ENCODE results near the gene SLX4. TPM values are rescaled to one million over a fixed set of nuclear protein-coding genes. Genes with fewer than 3 reads are reported as not detected.

Gene SLX4
- polyA plus RNA-seq, 1 of the 3 experiments (the other 2 are of a cell fraction) = 2.1 TPM

GRCh38 chr16:3570420-3571062 lies 40.9 kb downstream of the SLX4 start:
- H3K9ac ChIP-seq = no peak overlapping the region
- no peaks in the 10 kb centered on the region for H3K27me3 ChIP-seq (ENCODE audit: insufficient read depth)
- no peaks in the 10 kb centered on the region for H3K79me2 ChIP-seq (ENCODE audit: insufficient read depth)
- no peaks in the 10 kb centered on the region for H3K9me3 ChIP-seq
- CTCF ChIA-PET = interaction anchor here (0.7 kb wide), 1 partner anchor 20 kb away, joined by 3 read pairs; no protein-coding TSS in a partner anchor
- DNase-seq = no peak
- H3K4me1 ChIP-seq (ENCODE audit: control insufficient read depth in 1 of 2, insufficient read depth in 2 of 2, low read depth in 1 of 2, low read length in 1 of 2) = no peaks in the 10 kb centered on the region
- H4K20me1 ChIP-seq (ENCODE audit: insufficient read depth) = no peaks in the 10 kb centered on the region
- H3K27ac ChIP-seq (ENCODE audit: low read depth in 2 of 2, low read length in 1 of 2) = no peak overlapping the region
- no peaks in the 10 kb centered on the region for H3F3A ChIP-seq (replicated peaks; ENCODE audit: insufficient read depth)
- no peak overlapping the region for H3K4me3 ChIP-seq (ENCODE audit: low read depth in 2 of 2, low read length in 1 of 2)
- no peak overlapping the region for H3K4me2 ChIP-seq
- no peak overlapping the region for H2AFZ ChIP-seq (ENCODE audit: low read depth)
- WGBS (ENCODE audit: low lambda C conversion rate) = 65% methylated on average over 4 of the region's 4 CpGs
- H3K36me3 ChIP-seq (replicated peaks in 1 of 2; ENCODE audit: control insufficient read depth in 1 of 2, insufficient read depth in 2 of 2, low read length in 1 of 2) = no peaks in the 10 kb centered on the region
- H3K9me2 ChIP-seq = no peaks in the 10 kb centered on the region
- TF ChIP-seq SIN3A (IDR thresholded peaks at IDR 0.05; ENCODE audit: borderline replicate concordance, low read depth, low read length) = no peak
- no peak for TF ChIP-seq EZH2phosphoT487 (IDR thresholded peaks at IDR 0.05; ENCODE audit: borderline replicate concordance, low read depth)
- TF ChIP-seq GABPA (IDR thresholded peaks at IDR 0.05; ENCODE audit: low read depth) = no peak
- no peak for TF ChIP-seq MXI1 (IDR thresholded peaks at IDR 0.05; ENCODE audit: low read depth, low read length)
- TF ChIP-seq GATA2 (CRISPR knock-in tag; IDR thresholded peaks at IDR 0.05) = no peak
- TF ChIP-seq RAD21 (IDR thresholded peaks at IDR 0.05; ENCODE audit: low read length) = no peak
- no peak for TF ChIP-seq TCF12 (IDR thresholded peaks at IDR 0.05)
- POLR2A ChIA-PET = no interaction called here

DNA sequence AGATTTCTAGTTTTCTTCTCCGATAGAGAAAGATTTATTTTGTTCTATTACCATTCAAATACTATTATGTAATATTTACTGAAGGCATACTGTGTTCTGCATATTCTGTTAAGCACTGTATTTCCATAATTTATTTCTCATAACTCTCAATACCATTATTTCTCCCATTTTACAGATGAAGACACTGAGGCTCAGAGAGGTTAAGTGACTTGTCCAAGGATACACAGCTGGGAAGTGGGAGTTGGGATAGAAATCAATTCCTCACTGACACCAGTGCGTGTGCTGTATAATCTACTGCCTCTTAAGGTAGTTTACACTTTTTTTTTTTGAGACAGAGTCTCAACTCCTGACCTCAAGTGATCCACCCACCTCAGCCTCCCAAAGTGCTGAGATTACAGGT lies 41.6 kb downstream of the SLX4 start:
- WGBS (ENCODE audit: low lambda C conversion rate) = 78% methylated on average over 2 of the region's 2 CpGs
- TF ChIP-seq RAD21 (IDR thresholded peaks at IDR 0.05; ENCODE audit: low read length) = no peak
- no peak for TF ChIP-seq MAX (IDR thresholded peaks at IDR 0.05; ENCODE audit: low read depth)
- TF ChIP-seq RXRA (IDR thresholded peaks at IDR 0.05; ENCODE audit: borderline replicate concordance, low read depth) = no peak
- TF ChIP-seq MXI1 (IDR thresholded peaks at IDR 0.05; ENCODE audit: low read depth, low read length) = no peak
- no peak for TF ChIP-seq PBX3 (IDR thresholded peaks at IDR 0.05)
- no peak for TF ChIP-seq USF1 (IDR thresholded peaks at IDR 0.05; ENCODE audit: borderline replicate concordance, low read depth)
- TF ChIP-seq TAF1 (IDR thresholded peaks at IDR 0.05; ENCODE audit: borderline replicate concordance, low read depth, low read length) = no peak
- TF ChIP-seq GABPA (IDR thresholded peaks at IDR 0.05; ENCODE audit: low read depth) = no peak
- no peak for TF ChIP-seq TCF12 (IDR thresholded peaks at IDR 0.05)
- TF ChIP-seq RFX5 (IDR thresholded peaks at IDR 0.05; ENCODE audit: low read length) = no peak
- no peak for TF ChIP-seq FOXJ3 (CRISPR knock-in tag; IDR thresholded peaks at IDR 0.05)
- TF ChIP-seq FOXM1 (IDR thresholded peaks at IDR 0.05; ENCODE audit: low read depth) = no peak
- no peak for TF ChIP-seq NRF1 (IDR thresholded peaks at IDR 0.05; ENCODE audit: low read depth, low read length)
- TF ChIP-seq REST (IDR thresholded peaks at IDR 0.05; ENCODE audit: low read depth, low read length) = no peak
- TF ChIP-seq EZH2phosphoT487 (IDR thresholded peaks at IDR 0.05; ENCODE audit: borderline replicate concordance, low read depth) = no peak
- TF ChIP-seq RCOR1 (IDR thresholded peaks at IDR 0.05; ENCODE audit: low read length) = no peak
- TF ChIP-seq, protein P1, sequence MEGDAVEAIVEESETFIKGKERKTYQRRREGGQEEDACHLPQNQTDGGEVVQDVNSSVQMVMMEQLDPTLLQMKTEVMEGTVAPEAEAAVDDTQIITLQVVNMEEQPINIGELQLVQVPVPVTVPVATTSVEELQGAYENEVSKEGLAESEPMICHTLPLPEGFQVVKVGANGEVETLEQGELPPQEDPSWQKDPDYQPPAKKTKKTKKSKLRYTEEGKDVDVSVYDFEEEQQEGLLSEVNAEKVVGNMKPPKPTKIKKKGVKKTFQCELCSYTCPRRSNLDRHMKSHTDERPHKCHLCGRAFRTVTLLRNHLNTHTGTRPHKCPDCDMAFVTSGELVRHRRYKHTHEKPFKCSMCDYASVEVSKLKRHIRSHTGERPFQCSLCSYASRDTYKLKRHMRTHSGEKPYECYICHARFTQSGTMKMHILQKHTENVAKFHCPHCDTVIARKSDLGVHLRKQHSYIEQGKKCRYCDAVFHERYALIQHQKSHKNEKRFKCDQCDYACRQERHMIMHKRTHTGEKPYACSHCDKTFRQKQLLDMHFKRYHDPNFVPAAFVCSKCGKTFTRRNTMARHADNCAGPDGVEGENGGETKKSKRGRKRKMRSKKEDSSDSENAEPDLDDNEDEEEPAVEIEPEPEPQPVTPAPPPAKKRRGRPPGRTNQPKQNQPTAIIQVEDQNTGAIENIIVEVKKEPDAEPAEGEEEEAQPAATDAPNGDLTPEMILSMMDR (IDR thresholded peaks at IDR 0.05) = no peak
- TF ChIP-seq SMC3 (IDR thresholded peaks at IDR 0.05; ENCODE audit: low read depth, low read length) = no peak
- TF ChIP-seq GATA2 (CRISPR knock-in tag; IDR thresholded peaks at IDR 0.05) = no peak

More for the DNA sequence above, 41.6 kb downstream of the SLX4 start:
- POLR2A ChIA-PET = no interaction called here
- H4K20me1 ChIP-seq (ENCODE audit: insufficient read depth) = no peaks in the 10 kb centered on the region
- no peaks in the 10 kb centered on the region for H3K36me3 ChIP-seq (replicated peaks in 1 of 2; ENCODE audit: control insufficient read depth in 1 of 2, insufficient read depth in 2 of 2, low read length in 1 of 2)
- H3K9me3 ChIP-seq = no peaks in the 10 kb centered on the region
- no peaks in the 10 kb centered on the region for H3K9me2 ChIP-seq
- no peak overlapping the region for H3K4me3 ChIP-seq (ENCODE audit: low read depth in 2 of 2, low read length in 1 of 2)
- no peaks in the 10 kb centered on the region for H3K4me1 ChIP-seq (ENCODE audit: control insufficient read depth in 1 of 2, insufficient read depth in 2 of 2, low read depth in 1 of 2, low read length in 1 of 2)
- no peak overlapping the region for H2AFZ ChIP-seq (ENCODE audit: low read depth)
- no peak for DNase-seq
- no peak overlapping the region for H3K27ac ChIP-seq (ENCODE audit: low read depth in 2 of 2, low read length in 1 of 2)
- CTCF ChIA-PET = no interaction called here
- H3K27me3 ChIP-seq (ENCODE audit: insufficient read depth) = no peaks in the 10 kb centered on the region
- no peak overlapping the region for H3K9ac ChIP-seq
- no peak overlapping the region for H3K4me2 ChIP-seq
- no peaks in the 10 kb centered on the region for H3K79me2 ChIP-seq (ENCODE audit: insufficient read depth)
- H3F3A ChIP-seq (replicated peaks; ENCODE audit: insufficient read depth) = no peaks in the 10 kb centered on the region

All from SK-N-SH (cell line).